Cortex of kidney (tissue), 1 donor: ENCODE results near the gene SNAPC1.

ENCODE experiments used
- DNase-seq: peaks from one replicate; lab custom pipeline; 2025; lab: John Stamatoyannopoulos, UW

SNAPC1 gene

GRCh38 chr14:61812347-61813095, 50.3 kb downstream of the SNAPC1 start, which contains the start of gene SYT16:
TSS of gene SYT16 (plus strand) at chr14:61812703.
- DNase-seq: no peak

DNA sequence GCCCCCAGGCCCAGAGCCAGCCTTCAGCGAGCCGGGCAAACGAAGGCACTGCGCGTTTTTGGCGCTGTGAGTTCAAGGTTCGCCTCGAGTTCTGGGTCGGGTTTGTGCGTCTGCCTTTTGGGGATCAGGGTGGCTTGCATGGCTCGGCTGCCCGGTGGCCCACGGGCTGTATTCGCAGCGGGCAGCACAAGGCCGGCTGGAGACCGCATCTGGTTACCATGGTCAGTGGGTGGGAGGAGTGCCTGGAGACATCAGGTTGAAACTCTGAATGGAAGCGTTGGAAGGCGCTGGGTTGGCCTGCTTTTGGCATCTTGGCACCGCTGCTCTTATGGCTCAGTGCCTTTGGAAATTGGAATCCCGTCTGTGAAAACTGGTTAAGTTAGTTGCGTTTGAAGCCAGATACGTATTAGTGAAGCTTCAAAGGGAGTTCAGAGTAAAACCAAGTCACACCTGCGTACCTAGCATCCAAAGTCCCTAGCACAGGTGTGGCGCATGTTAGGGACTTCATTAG, 50.9 kb downstream of the SNAPC1 start:
- no peak for DNase-seq

DNA sequence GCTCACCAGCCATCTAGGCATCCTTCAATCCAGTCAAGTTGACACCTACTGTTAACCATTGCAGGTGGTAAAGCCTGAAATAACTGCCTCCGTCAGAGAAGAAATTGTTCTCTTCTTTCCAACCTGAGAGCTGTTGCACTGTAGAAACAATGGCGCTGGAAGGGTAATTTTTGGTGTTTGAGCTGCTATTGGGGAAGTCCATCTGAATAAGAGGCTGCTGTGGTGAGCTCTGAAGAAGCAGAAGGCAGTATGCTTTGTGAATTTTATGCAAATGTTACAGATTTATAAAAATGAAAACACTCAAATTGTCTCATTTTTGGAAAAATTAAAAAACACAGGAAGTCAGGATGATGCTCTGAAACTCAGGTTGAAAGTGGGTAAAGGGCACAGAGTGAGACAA, 60.2 kb downstream of the SNAPC1 start:
- no peak for DNase-seq

GRCh38 chr14:61832783-61833182, 70.6 kb downstream of the SNAPC1 start:
- no peak for DNase-seq

DNA sequence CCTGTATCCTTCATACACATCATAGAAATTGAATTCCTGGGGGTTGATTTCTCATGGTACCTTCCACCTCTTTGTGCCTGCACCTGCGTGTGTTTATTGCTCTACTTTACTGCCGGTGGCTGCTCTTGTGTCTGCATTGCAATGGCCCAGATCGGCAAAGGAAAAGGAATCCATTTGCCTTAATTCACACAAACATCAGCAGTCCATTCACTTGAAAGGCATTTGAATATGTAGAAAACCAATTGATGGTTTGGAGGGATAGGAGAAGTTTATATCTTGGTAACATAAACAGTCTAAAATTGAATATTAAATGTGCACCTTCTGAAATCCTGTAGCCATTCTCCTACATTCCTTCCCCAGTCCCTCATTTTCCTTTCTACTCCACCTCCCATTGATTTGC, 74.0 kb downstream of the SNAPC1 start:
- DNase-seq: no peak

DNA sequence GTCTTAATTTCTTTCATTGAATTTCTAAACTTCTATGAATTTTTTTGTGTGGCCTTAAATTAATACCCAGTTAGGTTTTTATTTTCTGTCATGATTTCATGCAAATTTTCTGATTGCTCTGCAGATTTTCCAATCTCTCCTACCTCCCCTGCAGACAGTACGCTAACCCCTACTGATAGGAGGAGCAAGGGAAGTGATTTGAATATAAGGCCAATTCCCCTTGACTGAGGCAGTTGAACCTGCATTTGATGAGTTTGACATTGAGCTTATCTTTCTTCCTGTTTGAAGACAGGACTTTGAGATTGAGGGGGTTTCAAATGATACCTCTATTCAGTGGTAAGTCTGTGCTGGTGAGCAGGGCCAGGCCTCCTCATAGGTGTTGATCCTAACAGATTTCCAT, 74.6 kb downstream of the SNAPC1 start:
- DNase-seq: no peak

DNA sequence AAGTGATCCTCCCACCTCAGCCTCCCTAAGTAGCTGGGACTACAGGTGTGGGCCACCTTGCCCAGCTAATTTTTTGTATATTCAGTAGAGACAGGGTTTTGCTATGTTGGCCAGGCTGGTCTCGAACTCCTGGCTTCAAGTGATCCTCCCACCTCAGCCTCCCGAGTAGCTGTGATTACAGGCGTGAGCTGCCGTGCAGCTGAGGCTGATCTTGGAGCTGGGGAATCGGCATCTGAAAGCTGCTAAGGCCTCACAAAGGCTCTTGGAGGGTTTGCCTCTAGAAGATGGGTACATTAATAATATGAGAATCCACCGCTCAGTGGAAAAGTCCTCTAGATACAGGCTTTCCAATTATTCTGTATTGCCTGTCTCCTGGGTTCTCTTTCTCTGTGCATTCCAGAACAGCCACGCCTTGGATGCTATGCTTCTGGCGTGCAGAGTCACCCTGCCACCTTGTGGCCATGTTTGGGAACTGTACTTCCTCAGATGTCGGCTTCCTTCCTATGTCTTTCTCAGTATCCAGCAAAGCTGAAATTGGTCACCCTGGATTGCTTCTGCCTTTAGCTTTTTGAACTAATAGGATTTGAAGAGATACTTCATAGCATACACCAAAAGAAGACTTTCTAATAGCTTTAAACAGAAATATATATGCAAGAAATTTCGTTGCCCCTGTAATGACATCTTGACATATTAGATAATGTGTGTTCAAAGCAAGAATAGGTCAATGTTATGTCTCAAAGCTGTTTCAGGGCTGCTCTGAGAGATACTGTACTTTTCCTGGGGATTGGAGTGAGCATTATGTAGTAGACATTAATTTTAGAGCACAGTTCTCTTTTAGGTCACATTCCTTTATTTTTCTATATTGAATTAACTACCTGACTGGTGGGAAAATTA, 75.4 kb downstream of the SNAPC1 start:
- no peak for DNase-seq

GRCh38 chr14:61838661-61839245, 76.5 kb downstream of the SNAPC1 start:
- DNase-seq: no peak

DNA sequence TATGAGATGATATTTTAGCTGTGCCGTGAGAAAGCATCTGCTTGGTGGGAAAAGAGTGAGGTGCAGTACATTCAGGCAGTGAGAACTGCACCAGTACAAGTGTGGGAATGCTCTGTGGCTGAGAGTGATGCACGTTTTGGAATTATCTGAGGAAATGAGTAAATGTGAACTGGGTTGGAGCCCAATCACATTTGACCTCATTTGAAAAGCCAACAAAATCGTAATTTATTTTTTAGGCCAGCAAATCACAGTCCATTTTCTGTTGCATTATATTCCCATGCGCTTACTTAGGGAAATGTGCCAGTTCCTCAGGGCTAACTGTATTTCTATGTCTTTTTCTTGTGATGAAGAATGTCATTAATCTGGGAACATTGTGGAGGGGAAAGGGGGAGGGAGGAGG, 77.3 kb downstream of the SNAPC1 start:
- DNase-seq: no peak

DNA sequence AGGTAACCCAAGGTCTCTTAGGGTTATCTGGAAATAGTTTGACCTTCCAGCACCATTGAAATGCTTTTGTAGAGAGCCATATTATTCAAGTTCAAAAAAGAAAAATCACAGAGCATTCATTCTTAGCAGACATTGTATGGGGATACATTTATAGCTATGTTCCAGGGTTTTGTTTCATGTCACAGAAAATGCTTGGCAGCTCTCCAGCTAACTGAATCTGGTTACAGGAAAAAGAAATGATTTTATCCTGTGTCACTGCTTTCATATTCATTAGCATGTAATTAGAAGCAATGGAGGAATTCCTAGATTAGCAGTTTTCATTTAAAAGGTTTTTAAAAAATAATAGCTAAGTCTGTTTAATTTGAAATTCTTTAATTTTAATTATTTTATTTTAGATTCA, 78.9 kb downstream of the SNAPC1 start:
- DNase-seq: no peak
